ENCODE measurements around the gene PMM1. TPM values are rescaled to one million over a fixed set of nuclear protein-coding genes. Genes with fewer than 3 reads are reported as not detected.

The PMM1 gene
- total and polyA plus RNA-seq, 2 of the 13 experiments (the other 11 are each of a cell fraction or from before 2014, with no cell fraction given), result 17.8 to 95.6 TPM

- TF ChIP-seq FUBP1 (CRISPR knock-in tag; IDR thresholded peaks at IDR 0.05; ENCODE audit: borderline replicate concordance) (no peak), CCDC6 (CRISPR knock-in tag; IDR thresholded peaks at IDR 0.05) (0 out of 2 replicates have a peak, but pooled peaks have one; percentile 39), CHD2 (IDR thresholded peaks at IDR 0.05; ENCODE audit: low read depth, low read length) (no peak), MAX (IDR thresholded peaks at IDR 0.05) (0 out of 2 replicates have a peak, but pooled peaks have one; percentile 36), HMGXB4 (CRISPR knock-in tag; IDR thresholded peaks at IDR 0.05; ENCODE audit: borderline replicate concordance in 1 of 2, low read depth in 1 of 2) (peak; percentile 75 to 87; a peak in 3 of 4 replicates), ZNF207 (IDR thresholded peaks at IDR 0.05; ENCODE audit: borderline replicate concordance) (no peak), ZFP82 (CRISPR knock-in tag; IDR thresholded peaks at IDR 0.05; ENCODE audit: borderline replicate concordance) (no peak), SIX1 (CRISPR knock-in tag; IDR thresholded peaks at IDR 0.05; ENCODE audit: borderline replicate concordance) (no peak), ZNF10 (CRISPR knock-in tag; IDR thresholded peaks at IDR 0.05; ENCODE audit: borderline replicate concordance, low read depth) (no peak), FOXP1 (IDR thresholded peaks at IDR 0.05) (no peak), FOXP1 (CRISPR knock-in tag; IDR thresholded peaks at IDR 0.05) (no peak), CHD4 (IDR thresholded peaks at IDR 0.05; ENCODE audit: borderline replicate concordance, low read length) (no peak), ZNF816 (CRISPR knock-in tag; IDR thresholded peaks at IDR 0.05; ENCODE audit: borderline replicate concordance) (no peak), BCLAF1 (IDR thresholded peaks at IDR 0.05) (no peak), JDP2 (CRISPR knock-in tag; IDR thresholded peaks at IDR 0.05; ENCODE audit: borderline replicate concordance) (no peak), NONO (IDR thresholded peaks at IDR 0.05) (no peak), NONO (CRISPR knock-in tag; conservative IDR thresholded peaks at IDR 0.05) (0 out of 2 replicates have a peak, but pooled peaks have one; percentile 40), XRCC5 (optimal IDR thresholded peaks at IDR 0.05; ENCODE audit: low read length) (peak; percentile 92), ZNF609 (CRISPR knock-in tag; IDR thresholded peaks at IDR 0.05; ENCODE audit: borderline replicate concordance) (no peak)
Observed at GRCh38 chr22:41576877-41577276, 12.8 kb downstream of the PMM1 start (continued).

Data from HepG2 (cell line).